ENCODE measurements around the gene FNIP1.
"Not testable (repeated sequence)": the region's sequence is repeated elsewhere in the genome, so short reads cannot be mapped to it uniquely, and the experiment has no call there.

FNIP1 gene

DNA sequence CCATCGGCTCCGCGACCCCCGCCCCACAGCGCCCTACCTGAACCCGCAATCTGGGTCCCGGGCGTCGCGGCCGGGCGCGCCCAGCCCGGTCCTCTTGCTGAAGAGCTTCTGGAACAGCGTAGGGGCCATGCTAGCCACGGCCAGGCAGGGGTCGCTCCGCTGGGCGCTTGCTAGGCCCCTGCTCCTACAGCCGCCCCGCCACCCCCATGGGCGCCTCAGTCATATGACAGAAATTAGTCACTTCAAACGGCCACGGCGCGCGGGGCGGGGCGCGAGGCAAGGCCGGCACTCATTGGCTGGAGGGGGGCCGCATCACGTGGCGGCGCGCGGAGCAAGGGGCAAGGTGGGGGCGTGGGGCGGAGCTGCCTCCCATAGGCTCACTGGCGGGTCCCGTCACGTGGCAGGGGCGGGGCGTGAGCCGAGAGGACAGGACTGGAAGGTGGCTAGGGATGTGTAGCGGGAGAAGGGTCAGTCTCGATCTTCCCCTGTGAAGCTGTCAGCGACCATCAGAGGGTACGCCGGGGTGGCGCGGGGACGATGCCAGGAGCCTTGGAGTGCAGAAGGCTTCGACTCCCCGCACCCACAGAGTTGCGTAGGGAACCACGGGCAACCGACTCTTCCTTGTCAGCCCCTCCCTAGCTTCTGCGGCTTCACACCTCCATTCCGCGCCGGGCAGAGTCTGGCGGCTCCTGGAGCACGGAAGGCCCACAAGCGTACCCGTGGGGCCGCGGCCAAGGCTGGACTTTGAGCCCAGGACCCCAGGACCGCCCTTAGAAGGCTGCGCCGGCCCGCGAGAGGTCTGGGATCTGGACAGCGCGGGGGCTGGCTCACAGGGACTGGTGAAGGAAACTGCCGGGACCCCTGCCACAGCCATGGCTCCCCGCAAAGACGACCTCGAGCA lies at the start of gene FNIP1:
Gene FNIP1 (minus strand): TSS at position 225 of the 901 bp plus-strand sequence. CDS start 96 bp downstream, at position 129.
- peak; percentile 98 for DNase-seq

- no peak for DNase-seq
Measured at GRCh38 chr5:131846536-131846935, 49.7 kb upstream of the FNIP1 start.

GRCh38 chr5:131845828-131846227 lies 49.0 kb upstream of the FNIP1 start:
- DNase-seq, result no peak

- not testable (repeated sequence) for DNase-seq
Measured at GRCh38 chr5:131842971-131843370, 46.2 kb upstream of the FNIP1 start.

- not testable (repeated sequence) for DNase-seq
Measured at GRCh38 chr5:131832702-131833101, 35.9 kb upstream of the FNIP1 start.

GRCh38 chr5:131825404-131826013 lies 28.7 kb upstream of the FNIP1 start:
- no peak for DNase-seq

DNA sequence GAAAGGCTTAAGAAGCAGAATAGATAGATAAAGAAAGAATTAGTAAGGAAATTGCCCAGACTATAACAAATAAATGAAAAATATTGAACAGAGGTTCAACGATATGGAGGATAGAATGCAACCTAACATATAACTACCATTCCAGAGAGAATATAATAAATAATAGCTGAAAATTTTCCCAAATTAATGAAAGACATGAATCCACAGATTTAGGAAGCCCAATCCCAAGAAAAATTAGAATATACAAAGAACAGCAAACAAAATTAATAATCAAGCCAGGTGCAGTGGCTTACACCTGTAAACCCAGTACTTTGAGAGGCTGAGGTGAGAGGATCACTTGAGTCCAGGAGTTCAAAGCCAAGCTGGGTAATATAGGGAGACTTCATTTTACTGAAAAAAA lies 27.8 kb upstream of the FNIP1 start:
- no peak for DNase-seq

DNA sequence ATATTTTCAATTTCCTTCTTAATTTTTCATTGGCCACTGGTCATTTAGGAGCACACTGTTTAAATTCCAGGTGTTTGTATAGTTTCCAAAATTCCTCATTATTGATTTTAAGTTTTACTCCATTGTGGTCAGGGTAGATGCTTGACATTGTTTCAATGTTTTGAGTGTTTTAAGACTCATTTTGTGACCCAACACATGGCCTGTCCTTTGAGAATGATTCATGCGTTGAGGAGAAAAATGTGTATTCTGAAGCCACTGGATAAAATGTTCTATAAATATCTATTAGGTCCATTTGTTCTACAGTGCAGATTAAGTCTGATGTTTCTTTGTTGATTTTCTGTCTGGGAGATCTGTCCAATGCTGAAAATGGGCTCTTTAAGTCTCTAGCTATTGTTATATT lies 24.4 kb upstream of the FNIP1 start:
- no peak for DNase-seq

GRCh38 chr5:131818001-131818724 lies 21.3 kb upstream of the FNIP1 start:
- DNase-seq, result no peak

GRCh38 chr5:131814990-131815389 lies 18.2 kb upstream of the FNIP1 start:
- no peak for DNase-seq

DNA sequence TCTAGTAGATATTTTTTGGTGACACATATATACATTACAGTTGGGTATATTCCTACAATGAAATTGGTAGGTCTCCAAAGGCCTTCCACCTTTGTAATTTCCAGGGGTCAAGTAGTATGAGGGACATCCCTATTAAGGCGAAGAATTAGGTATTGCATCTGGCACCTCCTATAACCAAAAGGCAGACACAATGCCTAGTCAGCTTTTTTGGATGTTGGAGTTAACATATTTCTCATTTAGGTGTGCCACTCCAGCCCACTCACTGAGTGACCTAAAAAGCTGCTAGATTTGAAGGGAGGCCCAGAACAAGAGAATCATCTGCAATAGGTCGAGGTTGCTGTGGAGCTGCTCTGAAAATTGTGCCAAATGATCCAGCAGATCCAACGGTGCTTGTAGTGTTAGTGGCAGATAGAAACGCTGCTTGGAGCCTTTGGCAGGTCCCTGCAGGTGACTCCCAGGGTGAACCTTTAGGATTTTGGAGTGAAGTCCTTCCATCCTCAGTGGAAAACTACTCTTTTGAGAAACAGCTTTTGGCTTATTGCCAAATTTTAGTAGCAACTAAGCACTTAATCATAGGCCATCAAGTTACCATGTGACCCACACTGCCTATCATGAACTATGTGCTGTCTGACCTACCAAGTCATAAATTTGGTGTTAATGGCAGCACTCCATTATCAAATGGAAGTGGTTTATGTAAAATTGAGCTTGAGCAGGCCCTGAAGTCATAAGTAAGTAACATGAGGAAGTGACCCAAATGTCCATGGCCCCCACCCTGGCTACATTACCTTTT lies 15.7 kb upstream of the FNIP1 start:
- no peak for DNase-seq

- peak; percentile 8 for DNase-seq
Measured at GRCh38 chr5:131810510-131811249, 13.9 kb upstream of the FNIP1 start.

GRCh38 chr5:131795879-131796792 lies 681 bp downstream of the FNIP1 start:
- peak; percentile 30 for DNase-seq

DNA sequence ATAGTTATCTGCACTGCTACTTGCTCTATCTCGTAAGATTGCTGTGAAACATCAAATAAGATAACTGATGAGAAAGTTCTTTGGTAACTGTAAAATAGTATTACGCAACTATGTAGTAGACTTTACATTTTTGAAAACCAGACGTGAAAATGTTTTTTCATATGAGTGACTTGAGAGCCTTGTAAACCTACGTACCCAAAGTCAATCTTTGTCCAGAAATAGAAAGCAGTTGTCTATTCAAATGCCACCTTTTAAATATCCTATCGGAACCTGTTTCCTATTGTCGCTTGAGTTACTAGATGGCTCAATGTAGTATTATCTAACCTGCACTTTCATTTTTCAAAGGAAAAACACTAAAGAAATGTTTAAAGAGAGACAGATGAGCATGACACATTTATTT lies 1.6 kb downstream of the FNIP1 start:
- no peak for DNase-seq

DNA sequence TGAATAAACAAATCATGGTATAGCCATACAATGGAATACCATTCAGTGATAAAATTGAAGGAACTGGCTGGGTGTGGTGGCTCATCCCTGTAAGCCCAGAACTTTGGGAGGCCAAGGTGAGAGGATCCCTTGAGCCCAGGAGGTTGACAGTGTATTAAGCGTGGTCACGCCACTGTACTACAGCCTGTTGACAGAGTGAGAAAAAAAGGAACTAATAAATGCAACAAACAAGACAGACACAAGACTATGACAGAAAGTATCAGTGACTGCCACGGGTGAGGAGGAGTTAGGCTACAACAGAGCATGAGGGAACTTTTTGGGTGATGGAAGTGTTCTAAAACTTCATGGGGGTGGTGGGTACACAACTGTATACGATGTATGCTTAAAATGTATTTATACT lies 2.2 kb downstream of the FNIP1 start:
- DNase-seq, result no peak

DNA sequence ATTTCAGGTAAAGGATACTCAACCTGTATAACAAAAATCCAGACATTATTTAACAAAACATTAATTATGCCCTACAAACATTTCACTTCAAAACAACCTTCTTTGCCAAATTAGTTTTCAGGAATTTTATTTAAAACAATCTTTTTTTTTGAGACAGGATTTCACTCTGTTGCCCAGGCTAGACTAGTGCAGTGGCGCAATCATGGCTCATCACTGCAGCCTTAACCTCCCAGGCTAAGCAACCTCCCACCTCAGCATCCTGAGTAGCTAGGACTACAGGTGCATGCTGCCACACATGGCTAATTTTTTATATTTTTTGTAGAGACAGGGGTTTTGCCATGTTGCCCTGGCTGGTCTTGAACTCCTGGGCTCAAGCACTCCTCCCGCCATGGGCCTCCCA lies 3.9 kb downstream of the FNIP1 start:
- DNase-seq, result no peak

- no peak for DNase-seq
Measured at GRCh38 chr5:131791866-131792265, 5.0 kb downstream of the FNIP1 start.

DNA sequence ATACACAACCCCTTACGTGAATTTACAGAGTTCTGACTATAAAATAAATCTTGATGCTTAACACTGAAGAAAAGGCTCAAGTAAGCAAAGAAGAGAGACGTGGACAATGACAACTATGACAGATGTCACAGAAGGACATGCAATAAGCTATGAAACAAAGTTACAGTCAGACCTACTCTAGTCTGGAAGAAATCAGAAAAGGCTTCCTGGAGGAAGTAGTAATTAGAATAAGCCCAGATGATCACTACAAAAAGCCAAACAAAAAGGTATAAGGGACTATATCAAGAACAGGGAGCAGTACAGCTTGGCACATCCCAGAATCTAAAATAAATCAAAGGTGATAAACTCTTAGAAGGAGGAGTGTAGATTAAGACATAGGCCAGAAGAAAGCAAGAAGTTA lies 6.3 kb downstream of the FNIP1 start:
- no peak for DNase-seq

- DNase-seq, result no peak
Measured at GRCh38 chr5:131789765-131790164, 7.1 kb downstream of the FNIP1 start.

GRCh38 chr5:131787736-131788135 lies 9.1 kb downstream of the FNIP1 start:
- DNase-seq, result no peak
